Upper lobe of left lung (tissue), 4 donors: ENCODE data around the gene APLP1.

ENCODE experiments used
- POLR2A ChIP-seq, 4 donors: fragments of 450-650 bp; IDR thresholded peaks; one replicate each; pipeline ENCODE4 v1.5.1; 2016 to 2017; ENCODE audit warnings: antibody characterized with exemption in 4 of 4, mild to moderate bottlenecking in 2 of 4
- TF ChIP-seq, protein P1 (sequence below), 6 experiments: fragments of 450-650 bp in 4 of 6; fragments of 200-600 bp in 2 of 6; sonication (generic) in 2 of 6; IDR thresholded peaks; one replicate each; pipeline ENCODE4 v1.5.1; 2016 to 2019; ENCODE audit warnings: antibody characterized with exemption in 6 of 6

DNA sequence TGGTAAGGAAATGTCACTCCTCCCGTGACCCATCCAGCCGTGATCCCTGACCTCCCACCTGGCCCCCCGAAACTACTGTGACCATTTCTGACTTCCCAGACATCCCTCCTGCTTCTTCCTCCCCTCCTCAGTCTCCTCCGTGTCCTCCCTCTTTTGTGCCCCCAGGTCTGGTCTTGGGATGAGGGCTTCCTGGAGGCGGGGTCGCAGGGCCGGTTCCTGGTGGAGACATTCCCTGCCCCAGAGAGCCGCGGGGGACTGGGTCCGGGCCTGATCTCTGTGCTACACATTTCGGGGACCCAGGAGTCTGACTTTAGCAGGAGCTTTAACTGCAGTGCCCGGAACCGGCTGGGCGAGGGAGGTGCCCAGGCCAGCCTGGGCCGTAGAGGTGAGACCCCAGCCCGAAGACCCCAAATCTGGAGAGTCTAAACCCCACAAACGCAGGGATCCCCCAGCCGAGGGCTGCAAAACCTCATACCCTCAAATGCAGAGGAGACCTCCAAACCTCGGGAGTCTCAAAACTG, 6.7 kb upstream of the APLP1 start:
- TF ChIP-seq, protein P1, sequence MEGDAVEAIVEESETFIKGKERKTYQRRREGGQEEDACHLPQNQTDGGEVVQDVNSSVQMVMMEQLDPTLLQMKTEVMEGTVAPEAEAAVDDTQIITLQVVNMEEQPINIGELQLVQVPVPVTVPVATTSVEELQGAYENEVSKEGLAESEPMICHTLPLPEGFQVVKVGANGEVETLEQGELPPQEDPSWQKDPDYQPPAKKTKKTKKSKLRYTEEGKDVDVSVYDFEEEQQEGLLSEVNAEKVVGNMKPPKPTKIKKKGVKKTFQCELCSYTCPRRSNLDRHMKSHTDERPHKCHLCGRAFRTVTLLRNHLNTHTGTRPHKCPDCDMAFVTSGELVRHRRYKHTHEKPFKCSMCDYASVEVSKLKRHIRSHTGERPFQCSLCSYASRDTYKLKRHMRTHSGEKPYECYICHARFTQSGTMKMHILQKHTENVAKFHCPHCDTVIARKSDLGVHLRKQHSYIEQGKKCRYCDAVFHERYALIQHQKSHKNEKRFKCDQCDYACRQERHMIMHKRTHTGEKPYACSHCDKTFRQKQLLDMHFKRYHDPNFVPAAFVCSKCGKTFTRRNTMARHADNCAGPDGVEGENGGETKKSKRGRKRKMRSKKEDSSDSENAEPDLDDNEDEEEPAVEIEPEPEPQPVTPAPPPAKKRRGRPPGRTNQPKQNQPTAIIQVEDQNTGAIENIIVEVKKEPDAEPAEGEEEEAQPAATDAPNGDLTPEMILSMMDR (IDR thresholded peaks at IDR 0.05): no peak
- no peak for TF ChIP-seq POLR2A (IDR thresholded peaks at IDR 0.05)
